ENCODE data around the gene CARD10. TPM values are rescaled to one million over a fixed set of nuclear protein-coding genes. Genes with fewer than 3 reads are reported as not detected.

The CARD10 gene, protein sequence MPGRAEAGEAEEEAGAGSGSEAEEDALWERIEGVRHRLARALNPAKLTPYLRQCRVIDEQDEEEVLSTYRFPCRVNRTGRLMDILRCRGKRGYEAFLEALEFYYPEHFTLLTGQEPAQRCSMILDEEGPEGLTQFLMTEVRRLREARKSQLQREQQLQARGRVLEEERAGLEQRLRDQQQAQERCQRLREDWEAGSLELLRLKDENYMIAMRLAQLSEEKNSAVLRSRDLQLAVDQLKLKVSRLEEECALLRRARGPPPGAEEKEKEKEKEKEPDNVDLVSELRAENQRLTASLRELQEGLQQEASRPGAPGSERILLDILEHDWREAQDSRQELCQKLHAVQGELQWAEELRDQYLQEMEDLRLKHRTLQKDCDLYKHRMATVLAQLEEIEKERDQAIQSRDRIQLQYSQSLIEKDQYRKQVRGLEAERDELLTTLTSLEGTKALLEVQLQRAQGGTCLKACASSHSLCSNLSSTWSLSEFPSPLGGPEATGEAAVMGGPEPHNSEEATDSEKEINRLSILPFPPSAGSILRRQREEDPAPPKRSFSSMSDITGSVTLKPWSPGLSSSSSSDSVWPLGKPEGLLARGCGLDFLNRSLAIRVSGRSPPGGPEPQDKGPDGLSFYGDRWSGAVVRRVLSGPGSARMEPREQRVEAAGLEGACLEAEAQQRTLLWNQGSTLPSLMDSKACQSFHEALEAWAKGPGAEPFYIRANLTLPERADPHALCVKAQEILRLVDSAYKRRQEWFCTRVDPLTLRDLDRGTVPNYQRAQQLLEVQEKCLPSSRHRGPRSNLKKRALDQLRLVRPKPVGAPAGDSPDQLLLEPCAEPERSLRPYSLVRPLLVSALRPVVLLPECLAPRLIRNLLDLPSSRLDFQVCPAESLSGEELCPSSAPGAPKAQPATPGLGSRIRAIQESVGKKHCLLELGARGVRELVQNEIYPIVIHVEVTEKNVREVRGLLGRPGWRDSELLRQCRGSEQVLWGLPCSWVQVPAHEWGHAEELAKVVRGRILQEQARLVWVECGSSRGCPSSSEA
- under 1 TPM in 2 of 3 donors, not detected in 1; 0.26 to 0.35 TPM for total RNA-seq

DNA sequence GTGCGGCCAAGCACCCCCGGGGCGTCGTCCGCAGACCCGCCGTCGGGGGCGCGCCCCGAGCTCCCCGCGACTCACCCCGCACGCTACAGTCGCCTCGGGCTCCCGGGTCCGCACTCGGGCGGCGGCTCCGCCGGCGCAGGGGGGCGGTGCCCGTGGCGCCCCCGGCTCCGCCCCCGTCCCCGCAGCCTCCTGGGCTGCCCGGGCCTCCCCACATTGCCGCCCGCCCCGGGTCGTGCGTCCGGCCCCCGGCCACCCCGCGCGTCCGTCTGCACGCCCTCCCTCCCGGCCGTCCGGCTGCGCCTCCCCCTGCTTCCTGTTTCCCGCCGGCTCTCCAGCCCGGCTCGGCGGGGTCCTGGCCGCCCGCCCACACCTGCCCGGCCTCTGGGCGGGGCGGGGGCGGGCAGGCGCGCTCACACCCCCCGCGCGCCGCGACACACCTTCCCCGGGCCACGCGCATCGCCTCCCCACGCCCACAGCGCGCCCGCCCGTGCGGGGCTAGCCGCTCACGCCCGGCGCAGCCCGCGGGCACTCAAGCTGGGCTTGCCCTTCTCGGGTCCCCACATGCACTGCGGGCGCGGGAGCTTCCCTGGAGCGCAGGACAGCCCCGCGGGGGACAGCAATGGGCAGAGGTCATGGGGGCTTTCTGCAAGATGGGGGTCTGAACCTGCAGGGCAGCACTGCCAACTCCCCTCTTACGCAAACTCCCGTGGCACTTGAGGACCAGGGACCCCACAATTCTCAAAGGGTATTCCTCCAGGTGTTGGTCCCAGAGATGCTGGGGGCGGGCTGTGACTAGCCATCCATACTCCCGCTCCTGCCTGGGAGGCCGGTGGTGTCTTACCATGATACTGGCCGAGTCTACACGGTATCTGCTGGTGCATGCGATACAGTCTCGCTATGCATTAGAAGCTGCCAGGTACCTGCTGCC is at the start of gene CARD10:
TSS of gene CARD10 (minus strand) at position 148 of the 928 bp plus-strand sequence. CDS start 215 bp downstream, outside the sequence.
- H3K4me1 Mint-ChIP-seq (ENCODE audit: low read depth): peaks cover 8% of the 10 kb centered on the region
- ATAC-seq (peak; percentile 73 to 76), DNase-seq (no peak)
- H3K9me3 Mint-ChIP-seq: no peaks in the 10 kb centered on the region
- peak within 1 kb of the TSS; percentile 67 for H3K4me3 Mint-ChIP-seq
- peaks cover 42% of the 10 kb centered on the region for H3K27me3 Mint-ChIP-seq (ENCODE audit: low read depth)
- H3K36me3 Mint-ChIP-seq (ENCODE audit: insufficient read depth): no peaks in the 10 kb centered on the region

DNA sequence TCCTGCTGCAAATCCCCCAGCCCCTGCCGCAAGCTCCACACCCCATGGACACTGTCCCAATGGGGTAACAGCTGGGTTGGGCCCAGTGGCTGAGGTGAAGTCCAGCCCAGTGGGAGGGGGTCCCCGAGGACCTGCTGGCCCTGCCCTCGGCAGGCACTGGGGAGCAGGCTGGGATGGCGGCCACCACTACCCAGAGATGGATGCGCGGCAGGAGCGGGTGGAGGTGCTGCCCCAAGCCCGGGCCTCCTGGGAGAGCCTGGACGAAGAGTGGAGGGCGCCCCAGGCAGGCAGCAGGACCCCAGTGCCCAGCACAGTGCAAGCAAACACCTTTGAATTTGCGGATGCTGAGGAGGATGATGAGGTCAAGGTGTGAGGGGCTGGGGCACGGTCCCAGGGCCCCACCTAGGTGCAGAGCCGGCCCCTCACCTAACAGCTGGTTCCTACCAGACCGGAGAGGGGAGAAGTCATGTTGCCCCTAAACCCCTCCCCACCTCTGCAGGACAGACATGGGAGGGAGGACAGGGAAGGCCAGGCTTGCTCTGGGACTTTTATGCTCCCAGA is 49.3 kb upstream of the CARD10 start:
- no peaks in the 10 kb centered on the region for H3K9me3 Mint-ChIP-seq
- ATAC-seq: no peak

DNA sequence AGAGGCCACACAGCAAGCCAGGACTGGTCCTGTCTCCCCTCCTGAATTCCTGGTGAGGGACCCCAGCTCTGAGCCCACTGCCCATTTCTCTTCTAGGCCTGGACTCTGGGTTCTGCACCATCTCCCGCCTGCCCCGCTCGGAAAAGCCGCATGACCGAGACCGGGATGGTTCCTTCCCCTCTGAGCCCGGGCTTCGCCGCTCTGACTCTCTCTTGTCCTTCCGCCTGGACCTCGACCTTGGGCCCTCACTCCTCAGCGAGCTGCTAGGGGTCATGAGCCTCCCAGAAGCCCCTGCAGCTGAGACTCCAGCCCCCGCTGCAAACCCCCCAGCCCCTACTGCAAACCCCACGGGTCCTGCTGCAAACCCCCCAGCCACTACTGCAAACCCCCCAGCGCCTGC is 48.8 kb upstream of the CARD10 start:
- H3K36me3 Mint-ChIP-seq (ENCODE audit: insufficient read depth): no peaks in the 10 kb centered on the region
- H3K4me1 Mint-ChIP-seq (ENCODE audit: low read depth): peaks cover 18% of the 10 kb centered on the region
- no peaks in the 10 kb centered on the region for H3K9me3 Mint-ChIP-seq
- H3K27me3 Mint-ChIP-seq (ENCODE audit: low read depth): peaks cover 14% of the 10 kb centered on the region
- ATAC-seq: no peak
- H3K4me3 Mint-ChIP-seq: no peak overlapping the region
- DNase-seq: no peak

More for the DNA sequence above, 49.3 kb upstream of the CARD10 start:
- peaks cover 9% of the 10 kb centered on the region for H3K27me3 Mint-ChIP-seq (ENCODE audit: low read depth)
- H3K4me3 Mint-ChIP-seq: no peak overlapping the region
- H3K36me3 Mint-ChIP-seq (ENCODE audit: insufficient read depth): no peaks in the 10 kb centered on the region
- DNase-seq: no peak
- H3K4me1 Mint-ChIP-seq (ENCODE audit: low read depth): peaks cover 17% of the 10 kb centered on the region

DNA sequence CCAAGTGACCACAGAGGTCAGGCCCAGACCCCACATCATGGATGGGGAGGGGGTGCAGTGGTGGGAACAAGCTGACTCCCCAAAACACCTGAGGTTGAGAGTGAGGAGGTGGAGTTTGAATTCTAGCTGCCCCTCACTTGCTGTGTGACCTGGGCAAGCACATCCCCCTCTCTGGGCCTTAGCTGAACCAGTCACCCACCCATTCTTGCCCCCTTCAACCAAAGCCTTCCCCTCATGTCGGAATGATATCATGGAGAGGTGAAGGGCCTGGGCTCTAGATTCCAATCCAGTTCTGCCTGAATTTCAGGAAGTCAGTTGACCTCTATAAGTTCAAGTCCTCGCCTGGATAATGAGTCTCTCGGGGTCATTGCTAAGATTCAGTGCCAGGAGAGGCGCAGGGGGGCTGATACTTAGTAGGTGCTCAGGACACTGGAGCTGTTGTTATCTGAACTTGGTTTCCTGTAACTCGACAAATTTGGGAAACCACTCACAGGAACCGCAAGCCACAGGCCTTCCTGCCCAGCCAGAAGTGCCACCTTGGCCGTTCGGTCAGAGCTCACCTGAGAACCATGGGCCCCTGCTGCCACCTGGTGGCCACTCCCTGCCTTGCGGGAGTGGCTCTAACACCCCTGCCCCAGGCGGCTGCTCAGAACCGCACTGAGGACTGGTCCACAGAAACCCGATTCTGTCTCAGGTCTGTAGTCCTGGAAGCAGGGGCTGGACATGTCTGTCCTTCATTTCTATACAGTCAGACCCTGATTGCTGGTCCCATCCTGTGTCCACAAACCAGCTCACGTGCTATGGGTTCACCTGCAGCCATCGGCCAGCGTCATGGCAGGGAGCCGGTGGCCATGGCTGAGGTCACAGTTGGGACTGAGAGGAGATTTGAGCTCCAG is 47.9 kb upstream of the CARD10 start:
- peak overlapping the region; percentile 21 for H3K4me3 Mint-ChIP-seq

DNA sequence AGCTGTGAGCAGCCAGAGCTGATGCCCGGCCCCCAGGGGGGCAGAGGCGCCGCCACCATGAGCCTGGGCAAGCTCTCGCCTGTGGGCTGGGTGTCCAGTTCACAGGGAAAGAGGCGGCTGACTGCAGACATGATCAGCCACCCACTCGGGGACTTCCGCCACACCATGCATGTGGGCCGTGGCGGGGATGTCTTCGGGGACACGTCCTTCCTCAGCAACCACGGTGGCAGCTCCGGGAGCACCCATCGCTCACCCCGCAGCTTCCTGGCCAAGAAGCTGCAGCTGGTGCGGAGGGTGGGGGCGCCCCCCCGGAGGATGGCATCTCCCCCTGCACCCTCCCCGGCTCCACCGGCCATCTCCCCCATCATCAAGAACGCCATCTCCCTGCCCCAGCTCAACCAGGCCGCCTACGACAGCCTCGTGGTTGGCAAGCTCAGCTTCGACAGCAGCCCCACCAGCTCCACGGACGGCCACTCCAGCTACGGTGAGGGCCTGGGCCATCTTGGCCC is 47.2 kb upstream of the CARD10 start:
- peaks cover 23% of the 10 kb centered on the region for H3K27me3 Mint-ChIP-seq (ENCODE audit: low read depth)
- H3K9me3 Mint-ChIP-seq: no peaks in the 10 kb centered on the region
- H3K36me3 Mint-ChIP-seq (ENCODE audit: insufficient read depth): no peaks in the 10 kb centered on the region
- DNase-seq: peak; percentile 29
- no peak overlapping the region for H3K4me3 Mint-ChIP-seq
- peaks cover 27% of the 10 kb centered on the region for H3K4me1 Mint-ChIP-seq (ENCODE audit: low read depth)
- peak; percentile 14 to 16 for ATAC-seq

More for the DNA sequence above, 47.9 kb upstream of the CARD10 start:
- H3K9me3 Mint-ChIP-seq: no peaks in the 10 kb centered on the region
- peak; percentile 90 for DNase-seq
- H3K27me3 Mint-ChIP-seq (ENCODE audit: low read depth): peaks cover 21% of the 10 kb centered on the region
- peaks cover 20% of the 10 kb centered on the region for H3K4me1 Mint-ChIP-seq (ENCODE audit: low read depth)
- no peaks in the 10 kb centered on the region for H3K36me3 Mint-ChIP-seq (ENCODE audit: insufficient read depth)
- ATAC-seq: peak; percentile 90

DNA sequence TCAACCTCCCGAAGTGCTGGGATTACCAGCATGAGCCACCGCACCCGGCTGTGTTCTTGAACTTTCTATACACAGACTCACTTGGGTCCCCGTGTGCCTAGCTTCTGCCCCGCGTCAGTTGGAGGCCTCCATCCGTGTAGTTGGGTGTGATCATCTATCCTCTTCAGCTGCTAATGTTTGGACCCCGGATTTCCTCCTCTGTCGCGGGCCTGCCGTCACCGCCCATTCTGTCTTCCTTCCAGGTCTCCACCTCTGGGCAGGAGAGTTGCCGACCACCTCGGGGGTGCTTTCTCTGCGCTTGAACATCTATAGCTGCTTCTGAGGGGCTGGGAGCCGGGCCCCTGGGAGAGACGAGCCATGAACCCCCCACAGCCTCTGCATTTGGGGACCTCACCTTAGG is 46.6 kb upstream of the CARD10 start:
- Mint-ChIP-seq H3K36me3 (ENCODE audit: insufficient read depth) (no peaks in the 10 kb centered on the region), H3K4me1 (ENCODE audit: low read depth) (peaks cover 30% of the 10 kb centered on the region), H3K9me3 (no peaks in the 10 kb centered on the region), H3K27me3 (ENCODE audit: low read depth) (peaks cover 27% of the 10 kb centered on the region), H3K4me3 (no peak overlapping the region)
- DNase-seq (no peak), ATAC-seq (no peak)

DNA sequence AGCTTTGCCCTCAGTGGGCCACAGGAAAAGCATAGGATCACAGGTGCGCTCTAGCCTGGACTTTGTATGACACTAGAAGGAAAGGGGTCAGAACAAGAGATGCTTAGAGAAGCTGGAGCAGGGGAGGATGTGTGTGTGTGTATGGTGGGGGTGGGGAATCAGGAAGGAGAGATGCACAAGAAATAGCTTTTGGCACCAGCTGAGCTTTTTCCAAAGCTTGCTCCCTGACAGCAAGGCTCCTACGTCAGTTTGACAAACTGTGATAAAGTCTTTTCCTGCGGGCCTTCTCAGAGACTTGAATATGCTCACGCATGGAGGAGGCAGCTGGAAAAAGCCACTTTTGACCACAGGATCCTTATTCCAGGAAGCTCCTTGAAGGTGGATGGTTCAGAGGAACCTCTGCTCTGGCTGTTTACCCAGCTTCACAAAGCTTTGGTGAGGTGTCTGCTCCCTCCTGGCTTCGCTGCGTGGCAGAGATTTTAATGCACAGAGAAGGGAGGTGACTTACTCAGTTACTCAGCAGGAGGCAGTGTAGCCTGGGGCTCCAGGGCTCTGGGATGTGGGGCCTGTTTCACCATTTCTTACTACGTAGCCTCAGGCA is 45.0 kb upstream of the CARD10 start:
- H3K9me3 Mint-ChIP-seq: no peaks in the 10 kb centered on the region
- no peak overlapping the region for H3K4me3 Mint-ChIP-seq
- H3K4me1 Mint-ChIP-seq (ENCODE audit: low read depth): peaks cover 30% of the 10 kb centered on the region
- H3K36me3 Mint-ChIP-seq (ENCODE audit: insufficient read depth): no peaks in the 10 kb centered on the region
- DNase-seq (no peak), ATAC-seq (no peak)
- H3K27me3 Mint-ChIP-seq (ENCODE audit: low read depth): peaks cover 33% of the 10 kb centered on the region

DNA sequence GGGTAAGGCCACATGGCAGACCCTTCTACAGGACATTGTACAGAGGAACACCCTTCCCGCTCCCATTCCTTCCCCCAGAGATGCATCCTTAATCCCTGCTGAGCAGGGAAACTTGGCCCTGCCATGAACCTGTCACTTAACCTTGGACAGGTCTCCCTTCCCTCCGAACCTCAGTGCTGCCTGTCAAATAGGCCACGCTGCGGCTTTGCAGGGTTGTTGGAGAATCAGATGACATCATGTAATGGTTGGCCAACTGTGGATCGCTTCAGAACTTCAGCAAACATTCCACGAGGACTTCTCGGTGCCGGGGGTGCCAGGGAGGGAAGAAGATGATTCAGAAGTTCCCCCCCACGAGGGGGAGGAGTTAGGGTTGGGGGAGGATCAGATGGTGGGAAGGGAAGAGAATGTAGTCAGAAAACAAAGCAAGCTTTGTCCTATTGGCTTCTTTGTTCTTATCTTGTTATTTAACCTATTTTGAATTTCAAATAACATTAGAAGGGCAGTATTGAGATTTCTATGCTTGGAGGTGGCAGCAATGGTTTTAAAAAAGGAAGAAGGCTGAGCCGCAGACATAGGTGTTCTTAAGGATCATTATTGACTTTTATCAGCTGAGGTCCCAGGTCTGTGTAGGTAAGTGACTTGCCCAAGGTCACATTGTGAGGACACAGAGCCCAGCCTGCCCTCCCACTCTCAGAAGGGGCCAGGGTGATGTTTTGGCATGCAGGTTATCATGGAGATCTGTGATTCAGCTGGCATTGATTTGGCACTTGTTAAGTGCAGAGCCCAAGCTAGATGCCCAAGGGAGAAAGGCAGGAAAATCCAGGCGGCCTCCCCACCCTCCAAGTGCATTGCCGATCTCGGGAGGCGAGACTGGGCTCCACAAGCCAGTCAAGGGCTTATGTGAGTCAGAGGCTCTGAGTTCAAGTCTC is 44.2 kb upstream of the CARD10 start:
- Mint-ChIP-seq H3K4me1 (ENCODE audit: low read depth) (peaks cover 30% of the 10 kb centered on the region), H3K4me3 (no peak overlapping the region), H3K9me3 (no peaks in the 10 kb centered on the region), H3K27me3 (ENCODE audit: low read depth) (peaks cover 37% of the 10 kb centered on the region), H3K36me3 (ENCODE audit: insufficient read depth) (no peaks in the 10 kb centered on the region)
- no peak for DNase-seq
- ATAC-seq: no peak

DNA sequence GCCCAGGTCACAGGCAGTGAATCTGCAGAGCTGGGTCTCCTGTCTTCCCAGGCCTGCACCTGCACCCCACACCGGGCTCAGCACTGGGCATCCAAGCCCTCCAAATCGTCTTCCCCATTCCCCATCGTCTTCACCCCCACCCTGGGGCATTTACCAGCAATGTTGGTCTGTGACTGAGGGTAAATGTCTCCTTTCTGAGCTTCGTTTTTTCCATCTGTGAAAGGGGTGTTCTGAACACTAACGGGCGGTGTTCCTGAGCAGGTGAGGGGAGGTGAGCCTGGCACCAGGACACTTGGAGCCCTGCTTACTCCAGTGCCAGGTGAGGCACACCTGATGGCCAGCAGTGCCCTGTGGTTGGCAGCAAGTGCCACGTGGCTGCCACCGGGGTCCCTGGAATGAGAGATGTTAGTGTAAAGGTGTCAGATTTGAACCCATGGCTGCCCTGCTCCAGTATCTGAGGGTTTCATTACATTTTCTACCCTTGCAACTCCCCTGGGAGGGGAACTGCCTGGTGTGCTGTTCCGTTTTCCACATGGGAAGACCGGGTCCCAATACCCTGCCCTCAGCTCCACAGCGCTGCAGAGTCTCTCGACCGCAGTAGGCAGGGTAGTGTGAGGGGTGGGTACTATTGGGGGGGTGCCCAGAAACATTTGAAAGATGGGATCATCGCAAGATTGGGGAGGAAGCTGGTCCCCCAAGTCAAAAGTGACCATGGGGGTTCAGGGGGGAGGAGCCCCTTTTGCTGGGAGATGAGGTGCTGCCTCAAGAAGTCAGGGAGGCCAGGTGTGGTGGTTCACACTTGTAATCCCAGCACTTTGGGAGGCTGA is 43.0 kb upstream of the CARD10 start:
- ATAC-seq: no peak
- H3K4me1 Mint-ChIP-seq (ENCODE audit: low read depth): peaks cover 28% of the 10 kb centered on the region
- H3K36me3 Mint-ChIP-seq (ENCODE audit: insufficient read depth): no peaks in the 10 kb centered on the region
- H3K27me3 Mint-ChIP-seq (ENCODE audit: low read depth): peaks cover 45% of the 10 kb centered on the region
- no peak for DNase-seq
- peak overlapping the region; percentile 60 for H3K4me3 Mint-ChIP-seq
- no peaks in the 10 kb centered on the region for H3K9me3 Mint-ChIP-seq

DNA sequence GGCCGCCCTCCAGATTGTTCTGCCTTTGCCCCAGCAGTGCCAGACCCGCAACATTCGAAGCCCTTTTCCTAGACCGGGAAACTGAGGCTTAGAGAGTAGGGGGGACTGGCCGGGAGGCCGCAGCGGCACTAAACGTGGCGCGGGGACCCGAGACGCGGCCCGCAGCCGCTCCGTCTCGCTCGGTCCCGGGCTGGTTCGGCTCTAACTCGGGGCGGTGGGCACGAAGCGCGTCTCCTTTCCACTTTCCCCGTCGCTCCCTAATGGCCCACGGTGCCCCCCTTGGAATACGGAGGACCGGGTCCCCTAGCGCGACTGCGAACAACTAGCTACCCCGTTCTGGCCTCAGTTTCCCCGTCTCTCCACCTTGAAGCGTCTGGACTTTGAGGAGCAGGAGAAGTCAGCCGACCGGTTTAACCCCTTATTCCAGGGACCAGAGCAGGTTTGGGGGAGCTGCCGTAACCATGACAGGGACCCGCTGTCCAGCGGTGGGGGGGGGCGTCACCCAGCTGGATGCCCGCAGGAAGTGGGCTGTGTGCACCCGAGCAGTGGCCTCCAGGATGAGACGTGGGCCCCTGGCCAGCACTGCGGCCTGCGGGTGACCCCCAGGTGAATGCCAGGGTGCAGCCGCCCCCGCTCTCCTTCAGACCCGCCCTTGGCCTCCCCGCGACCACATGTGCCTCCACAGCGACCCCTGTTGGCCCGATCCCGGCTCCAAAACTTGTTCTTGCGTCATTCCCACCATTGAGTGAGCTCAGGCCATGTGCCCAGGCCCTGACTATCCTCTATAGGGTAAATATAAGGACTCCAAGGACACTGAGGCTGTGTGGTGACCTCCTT is 42.2 kb upstream of the CARD10 start:
- peak overlapping the region; percentile 60 for H3K4me3 Mint-ChIP-seq
- ATAC-seq: peak; percentile 64

More for the DNA sequence above, 42.2 kb upstream of the CARD10 start:
- DNase-seq: peak; percentile 81
- Mint-ChIP-seq H3K4me1 (ENCODE audit: low read depth) (peaks cover 20% of the 10 kb centered on the region), H3K9me3 (no peaks in the 10 kb centered on the region), H3K27me3 (ENCODE audit: low read depth) (peaks cover 49% of the 10 kb centered on the region), H3K36me3 (ENCODE audit: insufficient read depth) (no peaks in the 10 kb centered on the region)

Measured in activated T-cell treated with anti-CD3 and anti-CD28 coated beads, Interleukin-2, amount 50 U/mL, for 4 hours (primary cell).